SU-DHL-6 (cell line): ENCODE results near the gene CUX1.

Experiments
- CTCF ChIP-seq: fragments of 200-600 bp; sonication (generic); IDR thresholded peaks from one replicate; pipeline ENCODE4 v1.5.1; 2017; ENCODE audit warnings: antibody characterized with exemption, mild to moderate bottlenecking, low read length, moderate library complexity; ENCODE audit not compliant: insufficient read depth, poor library complexity, severe bottlenecking
- EZH2phosphoT487 ChIP-seq: fragments of 200-600 bp; sonication (generic), shearing (Covaris generic); conservative IDR thresholded peaks from 2 replicates; pipeline ENCODE4 v1.6.1; 2018; ENCODE audit warnings: mild to moderate bottlenecking, antibody characterized with exemption, low read length, moderate library complexity, mixed read lengths

GRCh38 chr7:101933688-101934121 is 116.3 kb downstream of the CUX1 start:
- TF ChIP-seq CTCF (no peak), EZH2phosphoT487 (no peak)
